NCI-H1417 treated with DMSO at 0.1 percent for 48 hours (cell line): ENCODE data around the gene PARVB.

Experiments used
- DNase-seq: peaks from one replicate; lab custom pipeline; 2025; lab: John Stamatoyannopoulos, UW

Gene PARVB

GRCh38 chr22:44201665-44202064, 177.6 kb downstream of the PARVB start:
- DNase-seq = no peak

- DNase-seq = no peak
These were observed 178.2 kb downstream of the PARVB start for GRCh38 chr22:44202261-44202789.

- DNase-seq = no peak
These were observed 179.1 kb downstream of the PARVB start for GRCh38 chr22:44203203-44203602.

GRCh38 chr22:44204739-44205515, 180.8 kb downstream of the PARVB start:
- DNase-seq = no peak

GRCh38 chr22:44205516-44206329, 181.6 kb downstream of the PARVB start:
- DNase-seq = no peak

GRCh38 chr22:44206330-44206645, 182.2 kb downstream of the PARVB start:
- no peak for DNase-seq

- DNase-seq = no peak
These were observed 182.6 kb downstream of the PARVB start for GRCh38 chr22:44206696-44207095.

GRCh38 chr22:44207173-44207980, 183.3 kb downstream of the PARVB start:
- no peak for DNase-seq

- no peak for DNase-seq
These were observed 183.8 kb downstream of the PARVB start for GRCh38 chr22:44207981-44208317.

GRCh38 chr22:44209343-44209742, 185.2 kb downstream of the PARVB start:
- no peak for DNase-seq

- DNase-seq = no peak
These were observed 186.6 kb downstream of the PARVB start for GRCh38 chr22:44210722-44211121.

GRCh38 chr22:44211256-44211945, 187.3 kb downstream of the PARVB start:
- DNase-seq = no peak

- DNase-seq = no peak
These were observed 188.1 kb downstream of the PARVB start for GRCh38 chr22:44211946-44212930.

- DNase-seq = no peak
These were observed 188.8 kb downstream of the PARVB start for GRCh38 chr22:44212936-44213335.

- no peak for DNase-seq
These were observed 189.5 kb downstream of the PARVB start for GRCh38 chr22:44213489-44214043.

- DNase-seq = no peak
These were observed 190.1 kb downstream of the PARVB start for GRCh38 chr22:44214187-44214586.

GRCh38 chr22:44214764-44215163, 190.7 kb downstream of the PARVB start:
- DNase-seq = no peak

GRCh38 chr22:44215287-44215686, 191.2 kb downstream of the PARVB start:
- DNase-seq = no peak

GRCh38 chr22:44217346-44217745, 193.2 kb downstream of the PARVB start:
- DNase-seq = no peak

GRCh38 chr22:44218071-44218470, 194.0 kb downstream of the PARVB start:
- DNase-seq = no peak
